Neural progenitor cell (in vitro differentiated cells): ENCODE data around the gene PAK4.

ENCODE experiments used
- EZH2phosphoT487 ChIP-seq: fragments of 200-600 bp; sonication (generic); IDR thresholded peaks from 2 replicates; pipeline ENCODE4 v1.6.1; 2017; ENCODE audit warnings: antibody characterized with exemption
- TF ChIP-seq, protein P1 (sequence below): fragments of 200-600 bp; sonication (generic); IDR thresholded peaks from 2 replicates; pipeline ENCODE4 v1.5.1; 2017; ENCODE audit warnings: antibody characterized with exemption, mild to moderate bottlenecking

DNA sequence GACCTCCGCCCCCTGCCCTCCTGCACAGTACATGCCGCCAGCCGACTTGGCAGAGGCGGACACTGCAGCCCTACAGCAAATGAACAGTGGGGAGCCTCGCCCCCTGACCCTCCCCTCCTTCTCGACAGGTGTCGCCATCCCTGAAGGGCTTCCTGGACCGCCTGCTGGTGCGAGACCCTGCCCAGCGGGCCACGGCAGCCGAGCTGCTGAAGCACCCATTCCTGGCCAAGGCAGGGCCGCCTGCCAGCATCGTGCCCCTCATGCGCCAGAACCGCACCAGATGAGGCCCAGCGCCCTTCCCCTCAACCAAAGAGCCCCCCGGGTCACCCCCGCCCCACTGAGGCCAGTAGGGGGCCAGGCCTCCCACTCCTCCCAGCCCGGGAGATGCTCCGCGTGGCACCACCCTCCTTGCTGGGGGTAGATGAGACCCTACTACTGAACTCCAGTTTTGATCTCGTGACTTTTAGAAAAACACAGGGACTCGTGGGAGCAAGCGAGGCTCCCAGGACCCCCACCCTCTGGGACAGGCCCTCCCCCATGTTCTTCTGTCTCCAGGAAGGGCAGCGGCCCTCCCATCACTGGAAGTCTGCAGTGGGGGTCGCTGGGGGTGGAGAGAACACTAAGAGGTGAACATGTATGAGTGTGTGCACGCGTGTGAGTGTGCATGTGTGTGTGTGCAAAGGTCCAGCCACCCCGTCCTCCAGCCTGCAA is 52.9 kb downstream of the PAK4 start:
- TF ChIP-seq, protein P1, sequence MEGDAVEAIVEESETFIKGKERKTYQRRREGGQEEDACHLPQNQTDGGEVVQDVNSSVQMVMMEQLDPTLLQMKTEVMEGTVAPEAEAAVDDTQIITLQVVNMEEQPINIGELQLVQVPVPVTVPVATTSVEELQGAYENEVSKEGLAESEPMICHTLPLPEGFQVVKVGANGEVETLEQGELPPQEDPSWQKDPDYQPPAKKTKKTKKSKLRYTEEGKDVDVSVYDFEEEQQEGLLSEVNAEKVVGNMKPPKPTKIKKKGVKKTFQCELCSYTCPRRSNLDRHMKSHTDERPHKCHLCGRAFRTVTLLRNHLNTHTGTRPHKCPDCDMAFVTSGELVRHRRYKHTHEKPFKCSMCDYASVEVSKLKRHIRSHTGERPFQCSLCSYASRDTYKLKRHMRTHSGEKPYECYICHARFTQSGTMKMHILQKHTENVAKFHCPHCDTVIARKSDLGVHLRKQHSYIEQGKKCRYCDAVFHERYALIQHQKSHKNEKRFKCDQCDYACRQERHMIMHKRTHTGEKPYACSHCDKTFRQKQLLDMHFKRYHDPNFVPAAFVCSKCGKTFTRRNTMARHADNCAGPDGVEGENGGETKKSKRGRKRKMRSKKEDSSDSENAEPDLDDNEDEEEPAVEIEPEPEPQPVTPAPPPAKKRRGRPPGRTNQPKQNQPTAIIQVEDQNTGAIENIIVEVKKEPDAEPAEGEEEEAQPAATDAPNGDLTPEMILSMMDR, result no peak
- TF ChIP-seq EZH2phosphoT487, result no peak
